Uterus (tissue), 4 donors: ENCODE measurements around the gene FHIT. TPM values are rescaled to one million over a fixed set of nuclear protein-coding genes. Genes with fewer than 3 reads are reported as not detected.

Experiments used
- DNase-seq, 2 donors: peaks; one replicate each; pipeline ENCODE4 v3.0.0-alpha.2; 2019 to 2020
- H3K27ac ChIP-seq, 2 donors: fragments of 200-600 bp; sonication (generic); 1 replicate in 1 of 2; 2 replicates in 1 of 2; pipeline ENCODE4 v1.5.1; 2016 to 2018
- H3K27me3 ChIP-seq, 2 donors: fragments of 200-600 bp; sonication (generic); one replicate each; pipeline ENCODE4 v1.5.1; 2018 to 2019; ENCODE audit warnings: control low read depth in 1 of 2
- H3K36me3 ChIP-seq, 2 donors: fragments of 200-600 bp; sonication (generic); one replicate each; pipeline ENCODE4 v1.5.1; 2019; ENCODE audit warnings: control low read depth in 1 of 2
- H3K4me1 ChIP-seq, 2 donors: fragments of 200-600 bp; sonication (generic); one replicate each; pipeline ENCODE4 v1.5.1; 2018 to 2019; ENCODE audit warnings: control low read depth in 1 of 2
- H3K4me3 ChIP-seq, 2 donors: fragments of 200-600 bp; sonication (generic); 1 replicate in 1 of 2; 2 replicates in 1 of 2; pipeline ENCODE4 v1.5.1; 2018 to 2019; ENCODE audit warnings: mild to moderate bottlenecking in 1 of 2
- H3K9me3 ChIP-seq, 2 donors: fragments of 200-600 bp; sonication (generic); one replicate each; pipeline ENCODE4 v1.5.1; 2019; ENCODE audit warnings: control low read depth in 1 of 2
- CTCF ChIP-seq, 4 experiments: fragments of 200-600 bp in 2 of 4; fragments of 450-650 bp in 2 of 4; sonication (generic) in 2 of 4; IDR thresholded peaks; one replicate each; pipeline ENCODE4 v1.5.1; 2016 to 2019; ENCODE audit warnings: antibody characterized with exemption in 4 of 4, mild to moderate bottlenecking in 2 of 4, moderate library complexity in 1 of 4
- POLR2A ChIP-seq, 2 donors: fragments of 450-650 bp; IDR thresholded peaks; one replicate each; pipeline ENCODE4 v1.6.1; 2016; ENCODE audit warnings: antibody characterized with exemption in 2 of 2, mild to moderate bottlenecking in 1 of 2, moderate library complexity in 1 of 2
- intact Hi-C: fragments of 100-400 bp; cut with DNase I; formaldehyde crosslinking; loops from one replicate; pipeline ENCODE4 v1.15.1; 2023; ENCODE audit warnings: low total_unique reads
- total RNA-seq, 4 donors: library from RNA; depleted of rRNA in 3 of 4; stranded (reverse); fragments of >200 nt in 3 of 4; gene quantifications; one replicate each; pipeline versions ENCODE4 v1.1.0 to v1.2.4, GENCODE V29; 2014 to 2023
- donor health status: DM: yes; HTN: yes; CAD: no.

Gene FHIT
- total RNA-seq, 4 donors from 2014 or later, result 1.3 to 15.2 (median 7.3) TPM

GRCh38 chr3:60448696-60449095 is 802.6 kb downstream of the FHIT start:
- H3K27ac ChIP-seq, result no peak overlapping the region
- H3K9me3 ChIP-seq, result no peaks in the 10 kb centered on the region
- intact Hi-C loops, result no loop called here
- no peaks in the 10 kb centered on the region for H3K4me1 ChIP-seq
- H3K36me3 ChIP-seq, result no peaks in the 10 kb centered on the region
- DNase-seq, result no peak
- TF ChIP-seq POLR2A (IDR thresholded peaks at IDR 0.05) (no peak), CTCF (IDR thresholded peaks at IDR 0.05) (no peak)
- H3K4me3 ChIP-seq, result no peak overlapping the region
- H3K27me3 ChIP-seq, result no peaks in the 10 kb centered on the region

GRCh38 chr3:60445446-60445845 is 805.8 kb downstream of the FHIT start:
- DNase-seq, result no peak
- intact Hi-C loops, result no loop called here
- Histone ChIP-seq H3K4me3 (no peak overlapping the region), H3K27me3 (no peaks in the 10 kb centered on the region), H3K9me3 (no peaks in the 10 kb centered on the region), H3K4me1 (no peaks in the 10 kb centered on the region), H3K27ac (no peak overlapping the region), H3K36me3 (no peaks in the 10 kb centered on the region)
- no peak for TF ChIP-seq POLR2A (IDR thresholded peaks at IDR 0.05)
- TF ChIP-seq CTCF (IDR thresholded peaks at IDR 0.05), result no peak

- Histone ChIP-seq H3K4me3 (no peak overlapping the region), H3K27ac (no peak overlapping the region), H3K4me1 (no peaks in the 10 kb centered on the region), H3K9me3 (no peaks in the 10 kb centered on the region), H3K36me3 (no peaks in the 10 kb centered on the region), H3K27me3 (no peaks in the 10 kb centered on the region)
- intact Hi-C loops, result no loop called here
- DNase-seq, result no peak
- TF ChIP-seq POLR2A (IDR thresholded peaks at IDR 0.05) (no peak), CTCF (IDR thresholded peaks at IDR 0.05) (no peak)
These were observed 806.3 kb downstream of the FHIT start for GRCh38 chr3:60444898-60445437.

GRCh38 chr3:60440869-60441268 is 810.4 kb downstream of the FHIT start:
- Histone ChIP-seq H3K4me3 (no peak overlapping the region), H3K9me3 (no peaks in the 10 kb centered on the region), H3K27me3 (no peaks in the 10 kb centered on the region), H3K4me1 (no peaks in the 10 kb centered on the region), H3K27ac (no peak overlapping the region), H3K36me3 (no peaks in the 10 kb centered on the region)
- no peak for TF ChIP-seq CTCF (IDR thresholded peaks at IDR 0.05)
- no peak for TF ChIP-seq POLR2A (IDR thresholded peaks at IDR 0.05)
- no peak for DNase-seq
- intact Hi-C loops, result no loop called here

- Histone ChIP-seq H3K27me3 (no peaks in the 10 kb centered on the region), H3K27ac (no peak overlapping the region), H3K36me3 (no peaks in the 10 kb centered on the region), H3K9me3 (no peaks in the 10 kb centered on the region), H3K4me1 (no peaks in the 10 kb centered on the region), H3K4me3 (no peak overlapping the region)
- intact Hi-C loops, result no loop called here
- DNase-seq, result no peak
- TF ChIP-seq CTCF (IDR thresholded peaks at IDR 0.05) (no peak), POLR2A (IDR thresholded peaks at IDR 0.05) (no peak)
These were observed 815.2 kb downstream of the FHIT start for GRCh38 chr3:60435941-60436650.
